Endothelial cell of umbilical vein (primary cell): ENCODE results near the gene SETD1A. TPM values are rescaled to one million over a fixed set of nuclear protein-coding genes. Genes with fewer than 3 reads are reported as not detected.

Experiments used
- BruUV-seq: library from RNA; stranded (reverse); fragments of 400-500 nt; replicated peaks from 2 replicates; lab custom pipeline; 2021; lab: Mats Ljungman, UMichigan
- CTCF ChIA-PET: fragments of 300-600, 350-600 bp; sonication (Branson Sonifier 250); formaldehyde crosslinking; loops from one replicate; lab custom pipeline; 2021; ENCODE audit warnings: antibody characterized with exemption, inconsistent platforms; lab: Charles Lee
- POLR2A ChIA-PET: fragments of 300-600, 350-600 bp; sonication (Branson Sonifier 250); formaldehyde crosslinking; loops from one replicate; lab custom pipeline; 2021; ENCODE audit warnings: antibody characterized with exemption, inconsistent platforms; lab: Charles Lee
- DNase-seq: peaks from one replicate; pipeline ENCODE4 v3.0.0-alpha.2; 2011; ENCODE audit warnings: low read depth, low spot score
- FAIRE-seq: peaks from 2 replicates; lab custom pipeline; 2011; peaks lifted over from hg19 to GRCh38; lab: Jason Lieb, UNC
- H2AFZ ChIP-seq: 2 replicates; pipeline ENCODE4 v1.6.0; 2012; ENCODE audit warnings: low read depth, low read length, control low read depth, inconsistent platforms
- H3K27ac ChIP-seq: 2 replicates; pipeline ENCODE4 v1.5.1; 2011; ENCODE audit warnings: low read depth, mild to moderate bottlenecking, control low read depth, low read length, moderate library complexity; ENCODE audit not compliant: insufficient read depth
- H3K27me3 ChIP-seq, 2 experiments: 2 replicates each; pipeline versions ENCODE4 v1.6.0 to v1.6.1; 2011; ENCODE audit warnings: low read length in 2 of 2, mixed read lengths in 1 of 2; ENCODE audit not compliant: control insufficient read depth in 2 of 2, insufficient read depth in 2 of 2
- H3K36me3 ChIP-seq, 2 experiments: 2 replicates in 1 of 2; 3 replicates in 1 of 2; pipeline ENCODE4 v1.5.1; 2011; ENCODE audit warnings: low read length in 2 of 2, mild to moderate bottlenecking in 1 of 2, moderate library complexity in 1 of 2; ENCODE audit not compliant: control insufficient read depth in 2 of 2, insufficient read depth in 2 of 2; ENCODE audit errors: extremely low read depth in 1 of 2
- H3K4me1 ChIP-seq: 3 replicates; pipeline ENCODE4 v1.5.1; 2011; ENCODE audit warnings: mild to moderate bottlenecking, low read length; ENCODE audit not compliant: control insufficient read depth, insufficient read depth; ENCODE audit errors: extremely low read depth
- H3K4me2 ChIP-seq: 2 replicates; pipeline ENCODE4 v1.6.1; 2011; ENCODE audit warnings: low read length, control low read depth, mixed read lengths; ENCODE audit not compliant: insufficient read depth
- H3K4me3 ChIP-seq, 3 experiments: fragments of 200-600 bp in 1 of 3; sonication (generic), shearing (Covaris generic) in 1 of 3; replicated peaks in 1 of 3; 2 replicates each; pipeline ENCODE4 v1.5.1; 2011 to 2016; ENCODE audit warnings: control low read depth in 3 of 3, low read length in 3 of 3, mild to moderate bottlenecking in 2 of 3, inconsistent platforms in 1 of 3, low read depth in 1 of 3, moderate library complexity in 1 of 3; ENCODE audit not compliant: insufficient read depth in 1 of 3
- H3K79me2 ChIP-seq: 2 replicates; pipeline ENCODE4 v1.6.0; 2012; ENCODE audit warnings: low read length, inconsistent platforms; ENCODE audit not compliant: control insufficient read depth, insufficient read depth
- H3K9ac ChIP-seq: replicated peaks from 2 replicates; pipeline ENCODE3; 2011; ENCODE audit warnings: low read length, control low read depth; ENCODE audit not compliant: insufficient read depth; ENCODE audit errors: extremely low read depth
- H3K9me1 ChIP-seq: replicated peaks from 3 replicates; pipeline ENCODE4 v1.6.0; 2011; ENCODE audit warnings: mild to moderate bottlenecking, low read length; ENCODE audit not compliant: control insufficient read depth, insufficient read depth; ENCODE audit errors: extremely low read depth
- H3K9me3 ChIP-seq: replicated peaks from 2 replicates; pipeline ENCODE4 v1.5.1; 2012; ENCODE audit warnings: low read length, inconsistent platforms; ENCODE audit not compliant: control insufficient read depth, insufficient read depth
- H4K20me1 ChIP-seq: replicated peaks from 2 replicates; pipeline ENCODE3; 2011; ENCODE audit warnings: mild to moderate bottlenecking, low read length; ENCODE audit not compliant: control insufficient read depth, insufficient read depth; ENCODE audit errors: extremely low read depth
- JUN ChIP-seq: IDR thresholded peaks from 2 replicates; pipeline ENCODE4 v1.6.1; 2011; ENCODE audit warnings: borderline replicate concordance, low read depth; ENCODE audit not compliant: insufficient read length, insufficient read depth
- MYC ChIP-seq: IDR thresholded peaks from one replicate; pipeline ENCODE4 v1.6.1; 2011; ENCODE audit warnings: mild to moderate bottlenecking, low read depth, low read length
- POLR2AphosphoS5 ChIP-seq: IDR thresholded peaks from 2 replicates; pipeline ENCODE4 v1.6.1; 2012; ENCODE audit warnings: low read depth, mild to moderate bottlenecking, control low read depth, low read length, moderate library complexity; ENCODE audit not compliant: insufficient read depth
- dilution Hi-C: fragments of 300-500 bp; cut with MboI; formaldehyde crosslinking; loops from one replicate; pipeline ENCODE4 v1.15.0; 2019; ENCODE audit warnings: low sequenced_read_pairs; ENCODE audit not compliant: extremely low pct_ligation_motif_present
- intact Hi-C: fragments of 100-400 bp; cut with micrococcal nuclease; formaldehyde crosslinking; loops from one replicate; pipeline ENCODE4 v1.10.0; 2022
- polyA plus RNA-seq, 4 experiments: library from polyadenylated mRNA; depleted of rRNA in 3 of 4; stranded (reverse) in 3 of 4; unstranded in 1 of 4; fragments of >200 nt; gene quantifications; 2 replicates each; pipeline versions ENCODE4 v1.2.1 to v1.2.3, GENCODE V29; 2011 to 2012; ENCODE audit warnings: missing spikeins in 1 of 4
- total RNA-seq: library from RNA; stranded (reverse); gene quantifications from 2 replicates; pipeline ENCODE4 v1.2.3, GENCODE V29; 2021

SETD1A gene
- total and polyA plus RNA-seq, 2 donors (not counting 3 experiments of a cell fraction or from before 2014, with no cell fraction given): 3.5 to 21.3 TPM

DNA sequence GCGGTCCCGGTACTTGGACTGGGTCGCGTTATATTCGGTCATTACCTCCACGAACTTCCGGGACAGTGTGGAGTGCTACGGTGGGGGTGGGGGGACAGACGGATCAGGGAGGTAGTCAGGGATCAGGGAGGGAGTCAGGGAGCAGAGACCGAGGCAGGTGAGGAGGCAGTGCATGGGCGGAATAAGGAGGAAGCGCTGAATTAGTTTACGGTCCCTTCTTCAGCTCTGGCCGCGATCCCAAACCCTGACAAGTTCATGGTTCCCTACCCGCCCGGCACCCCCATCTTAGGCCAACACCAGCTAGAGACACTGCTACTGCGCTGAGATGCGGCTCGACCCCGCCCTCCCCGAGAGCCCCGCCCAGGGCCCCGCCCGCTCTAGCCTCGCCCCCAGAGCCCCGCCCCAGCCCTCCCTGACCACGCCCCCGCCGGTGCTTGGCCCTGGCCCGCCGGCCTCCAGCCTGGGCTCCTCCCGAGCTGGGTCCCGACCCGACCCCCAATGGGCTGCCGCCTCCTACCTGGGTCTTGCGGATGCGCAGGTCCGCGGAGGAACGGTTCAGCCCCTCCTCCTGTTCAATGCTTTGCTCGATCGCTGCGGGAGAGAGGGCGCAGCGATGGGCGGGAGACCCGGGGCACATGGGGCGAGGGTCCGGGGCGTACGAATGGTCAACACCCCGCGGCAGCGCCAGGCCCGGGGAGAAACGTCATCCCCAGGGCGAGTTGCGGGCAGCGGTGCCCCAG is 39.6 kb downstream of the SETD1A start:
- Histone ChIP-seq H3K27ac (no peak overlapping the region), H3K4me1 (no peaks in the 10 kb centered on the region), H3K36me3 (no peaks in the 10 kb centered on the region), H3K9me1 (no peaks in the 10 kb centered on the region), H3K27me3 (no peaks in the 10 kb centered on the region), H3K9ac (peak overlapping the region; percentile 7), H4K20me1 (no peaks in the 10 kb centered on the region), H2AFZ (peak overlapping the region; percentile 86), H3K9me3 (no peaks in the 10 kb centered on the region), H3K4me3 (peak overlapping the region; percentile 32 to 50 (median 41)), H3K79me2 (no peaks in the 10 kb centered on the region), H3K4me2 (peak overlapping the region; percentile 64)
- intact Hi-C loops: loop anchor here (2.0 kb wide), 1 partner anchor 78 kb away; the partner anchor contains the start of genes ZNF646 and ZNF668
- TF ChIP-seq MYC (no peak), JUN (no peak), POLR2AphosphoS5 (peak; percentile 52)
- FAIRE-seq: peak; percentile 49
- ChIA-PET POLR2A (interaction anchor here (0.7 kb wide), 1 partner anchor 160 kb away, joined by 4 read pairs; no protein-coding TSS in a partner anchor), CTCF (interaction anchor here (1.5 to 1.6 kb wide), 2 partner anchors 11 to 12 kb away, joined by 3 to 5 read pairs; no protein-coding TSS in a partner anchor)
- BruUV-seq: no TSS peak
- dilution Hi-C loops: no loop called here
- DNase-seq: peak; percentile 37
